OCI-LY3 (cell line): ENCODE measurements around the gene OXCT1.

Source experiments
- EZH2phosphoT487 ChIP-seq: fragments of 200-600 bp; shearing (Covaris generic); IDR thresholded peaks from 2 replicates; pipeline ENCODE4 v1.6.1; 2018; ENCODE audit warnings: antibody characterized with exemption, mixed run types, low read depth
- TF ChIP-seq, protein P1 (sequence below): fragments of 200-600, 300-600 bp; sonication (generic); IDR thresholded peaks from 2 replicates; pipeline ENCODE4 v1.5.1; 2014; ENCODE audit warnings: antibody characterized with exemption, low read length, low read depth

GRCh38 chr5:41763081-41763480, 107.1 kb downstream of the OXCT1 start:
- TF ChIP-seq, protein P1, sequence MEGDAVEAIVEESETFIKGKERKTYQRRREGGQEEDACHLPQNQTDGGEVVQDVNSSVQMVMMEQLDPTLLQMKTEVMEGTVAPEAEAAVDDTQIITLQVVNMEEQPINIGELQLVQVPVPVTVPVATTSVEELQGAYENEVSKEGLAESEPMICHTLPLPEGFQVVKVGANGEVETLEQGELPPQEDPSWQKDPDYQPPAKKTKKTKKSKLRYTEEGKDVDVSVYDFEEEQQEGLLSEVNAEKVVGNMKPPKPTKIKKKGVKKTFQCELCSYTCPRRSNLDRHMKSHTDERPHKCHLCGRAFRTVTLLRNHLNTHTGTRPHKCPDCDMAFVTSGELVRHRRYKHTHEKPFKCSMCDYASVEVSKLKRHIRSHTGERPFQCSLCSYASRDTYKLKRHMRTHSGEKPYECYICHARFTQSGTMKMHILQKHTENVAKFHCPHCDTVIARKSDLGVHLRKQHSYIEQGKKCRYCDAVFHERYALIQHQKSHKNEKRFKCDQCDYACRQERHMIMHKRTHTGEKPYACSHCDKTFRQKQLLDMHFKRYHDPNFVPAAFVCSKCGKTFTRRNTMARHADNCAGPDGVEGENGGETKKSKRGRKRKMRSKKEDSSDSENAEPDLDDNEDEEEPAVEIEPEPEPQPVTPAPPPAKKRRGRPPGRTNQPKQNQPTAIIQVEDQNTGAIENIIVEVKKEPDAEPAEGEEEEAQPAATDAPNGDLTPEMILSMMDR: no peak
- TF ChIP-seq EZH2phosphoT487: no peak
